NT2/D1 (cell line): ENCODE measurements around the gene FHAD1.

Source experiments
- SUZ12 ChIP-seq: IDR thresholded peaks from 2 replicates; pipeline ENCODE4 v1.6.1; 2011; ENCODE audit not compliant: insufficient read length, insufficient read depth; ENCODE audit errors: extremely low read depth
- YY1 ChIP-seq: IDR thresholded peaks from 2 replicates; pipeline ENCODE4 v1.6.1; 2011; ENCODE audit not compliant: insufficient read length, insufficient read depth
- ZNF274 ChIP-seq: IDR thresholded peaks from 2 replicates; pipeline ENCODE4 v1.6.1; 2011; ENCODE audit warnings: mild to moderate bottlenecking, low read depth, low read length

DNA sequence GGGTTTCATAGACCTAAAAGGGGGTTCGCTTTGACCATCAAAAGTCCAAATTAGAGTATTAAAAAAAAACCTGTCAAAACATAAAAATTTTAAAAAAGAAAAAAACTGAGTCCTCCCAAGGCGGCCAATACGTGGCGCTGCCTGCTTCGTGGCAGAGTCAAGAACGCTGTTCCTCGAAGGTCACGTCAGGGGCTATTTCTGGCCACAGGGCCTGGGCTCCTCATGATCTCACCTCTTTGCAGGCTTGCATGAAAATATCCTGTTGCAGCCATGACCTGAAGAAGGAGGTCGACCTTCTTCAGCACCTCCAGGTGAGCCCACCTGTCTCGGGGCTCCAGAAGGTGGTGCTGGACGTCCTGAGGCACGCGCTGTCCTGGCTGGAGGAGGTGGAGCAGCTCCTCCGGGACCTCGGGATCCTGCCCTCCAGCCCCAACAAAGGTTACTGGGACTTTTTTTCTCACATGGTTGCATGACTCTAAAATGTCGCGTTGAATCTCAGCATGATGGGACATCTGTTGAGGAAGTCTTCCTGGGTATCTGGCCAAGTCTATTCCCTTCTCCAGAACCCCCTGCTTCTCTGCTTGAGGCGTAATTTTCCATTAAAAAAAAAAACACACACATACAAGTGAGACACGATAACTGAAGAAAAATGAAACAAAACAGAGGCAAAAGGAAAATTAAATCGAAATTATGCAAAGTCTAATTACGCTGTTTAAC lies 82.2 kb downstream of the FHAD1 start:
- TF ChIP-seq SUZ12 (no peak), ZNF274 (no peak), YY1 (no peak)
